Heart left ventricle (tissue), 13 donors: Measurements from ENCODE around the gene ARID5B.

Experiments used
- POLR2A ChIP-seq, 2 donors: fragments of 450-650 bp; IDR thresholded peaks; one replicate each; pipeline ENCODE4 v1.6.1; 2017; ENCODE audit warnings: antibody characterized with exemption in 2 of 2, mild to moderate bottlenecking in 2 of 2, moderate library complexity in 2 of 2
- TF ChIP-seq, protein P1 (sequence below), 12 donors: fragments of 200-600 bp; sonication (generic) in 4 of 12; IDR thresholded peaks; one replicate each; pipeline versions ENCODE4 v1.5.0 to v1.8.0; 2018 to 2022; ENCODE audit warnings: antibody characterized with exemption in 12 of 12, mild to moderate bottlenecking in 5 of 12
- donor health status: ischemic (EF 13 %, LVEDD 7.1; RV severe dilation, severe dysfunction).
- donor health status: DM: no; HTN: yes; CAD: no.
- donor health status: DM: no; HTN: no; CAD: no.
- donor health status: ischemic (EF 25% LVEDD 6.9; RV normal size, moderate dysfunction).
- donor health status: ischemic (EF 25% LVEDD 5.7; RV mildly dilated, moderate dysfunction).
- donor health status: ischemic (EF 35%, LVEDD 5.7; RV mildly dilated, moderate dysfunction).
- donor health status: nonischemic (EF 11% LVEDD 7.7; RV severe dilation, severe dysfunction).
- donor health status: DM: yes; HTN: yes; CAD: no.
- donor health status: PGD.
- donor health status: ischemic (EF 29% LVEDD 5.4; RV normal size, mild dysfunction).
- donor health status: nonischemic (EF 23%, LVEDD 6.1; RV moderate dilation, normal function).

DNA sequence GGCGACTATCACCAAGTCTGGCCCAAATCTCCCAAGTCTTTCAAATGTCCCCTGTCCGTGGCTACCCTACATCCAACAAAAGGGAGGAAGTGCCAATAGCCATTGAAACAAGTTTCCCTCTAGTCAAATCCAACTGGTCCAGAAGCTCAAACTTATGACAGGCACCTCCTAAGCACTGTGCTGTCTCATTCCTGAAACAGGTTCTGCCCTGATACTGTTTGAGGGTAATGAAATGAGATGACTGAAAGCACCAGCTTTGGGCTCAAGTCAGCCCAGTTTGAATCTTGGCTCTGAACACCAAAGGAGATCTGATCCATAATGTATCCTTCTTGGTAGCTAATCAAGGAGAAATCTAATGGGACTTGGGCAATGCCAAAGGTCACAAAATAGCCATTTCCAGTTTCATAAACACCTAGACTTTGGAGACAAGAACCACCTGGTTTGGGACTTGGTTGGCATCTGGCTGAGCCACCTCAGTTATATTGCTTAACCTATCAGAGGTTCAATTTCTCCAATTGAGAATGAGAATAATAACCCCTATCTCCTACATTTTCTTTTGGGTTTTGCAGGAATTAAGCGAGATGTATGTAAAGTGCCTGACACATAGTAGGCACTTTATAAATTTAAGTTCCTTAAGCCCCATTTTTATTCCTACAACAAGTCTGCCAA lies 34.7 kb upstream of the ARID5B start:
- TF ChIP-seq, protein P1, sequence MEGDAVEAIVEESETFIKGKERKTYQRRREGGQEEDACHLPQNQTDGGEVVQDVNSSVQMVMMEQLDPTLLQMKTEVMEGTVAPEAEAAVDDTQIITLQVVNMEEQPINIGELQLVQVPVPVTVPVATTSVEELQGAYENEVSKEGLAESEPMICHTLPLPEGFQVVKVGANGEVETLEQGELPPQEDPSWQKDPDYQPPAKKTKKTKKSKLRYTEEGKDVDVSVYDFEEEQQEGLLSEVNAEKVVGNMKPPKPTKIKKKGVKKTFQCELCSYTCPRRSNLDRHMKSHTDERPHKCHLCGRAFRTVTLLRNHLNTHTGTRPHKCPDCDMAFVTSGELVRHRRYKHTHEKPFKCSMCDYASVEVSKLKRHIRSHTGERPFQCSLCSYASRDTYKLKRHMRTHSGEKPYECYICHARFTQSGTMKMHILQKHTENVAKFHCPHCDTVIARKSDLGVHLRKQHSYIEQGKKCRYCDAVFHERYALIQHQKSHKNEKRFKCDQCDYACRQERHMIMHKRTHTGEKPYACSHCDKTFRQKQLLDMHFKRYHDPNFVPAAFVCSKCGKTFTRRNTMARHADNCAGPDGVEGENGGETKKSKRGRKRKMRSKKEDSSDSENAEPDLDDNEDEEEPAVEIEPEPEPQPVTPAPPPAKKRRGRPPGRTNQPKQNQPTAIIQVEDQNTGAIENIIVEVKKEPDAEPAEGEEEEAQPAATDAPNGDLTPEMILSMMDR (IDR thresholded peaks at IDR 0.05), result no peak
- TF ChIP-seq POLR2A (IDR thresholded peaks at IDR 0.05), result no peak
